Immature natural killer cell (primary cell): ENCODE measurements around the gene EPS8. TPM values are rescaled to one million over a fixed set of nuclear protein-coding genes. Genes with fewer than 3 reads are reported as not detected.
"Not testable (repeated sequence)": the region's sequence is repeated elsewhere in the genome, so short reads cannot be mapped to it uniquely, and the experiment has no call there.

Experiments used
- DNase-seq, 3 donors: peaks; one replicate each; pipeline ENCODE4 v3.0.0; 2022; ENCODE audit warnings: mixed read lengths in 1 of 3
- H3K27ac Mint-ChIP-seq, 6 donors: one replicate each; pipeline ENCODE4 v1.8.0; 2020; ENCODE audit warnings: mixed read lengths in 6 of 6, mild to moderate bottlenecking in 5 of 6, inconsistent platforms in 4 of 6, moderate library complexity in 3 of 6
- H3K27me3 Mint-ChIP-seq, 3 donors: one replicate each; pipeline ENCODE4 v1.8.0; 2020 to 2021; ENCODE audit warnings: low read depth in 3 of 3, mild to moderate bottlenecking in 3 of 3, mixed read lengths in 3 of 3, moderate library complexity in 3 of 3, inconsistent platforms in 1 of 3
- H3K36me3 Mint-ChIP-seq, 3 donors: one replicate each; pipeline ENCODE4 v1.8.0; 2020; ENCODE audit warnings: mixed read lengths in 3 of 3, inconsistent platforms in 2 of 3, mild to moderate bottlenecking in 2 of 3
- H3K4me1 Mint-ChIP-seq, 2 donors: one replicate each; pipeline ENCODE4 v1.8.0; 2020; ENCODE audit warnings: inconsistent platforms in 2 of 2, mild to moderate bottlenecking in 2 of 2, mixed read lengths in 2 of 2, moderate library complexity in 1 of 2
- H3K4me3 Mint-ChIP-seq, 5 donors: one replicate each; pipeline ENCODE4 v1.8.0; 2020; ENCODE audit warnings: mild to moderate bottlenecking in 5 of 5, mixed read lengths in 5 of 5, inconsistent platforms in 3 of 5, moderate library complexity in 3 of 5
- H3K9me3 Mint-ChIP-seq, 6 donors: one replicate each; pipeline ENCODE4 v1.8.0; 2020; ENCODE audit warnings: mild to moderate bottlenecking in 6 of 6, mixed read lengths in 6 of 6, inconsistent platforms in 4 of 6, moderate library complexity in 3 of 6
- polyA plus RNA-seq, 3 donors: library from polyadenylated mRNA; unstranded; fragments of 300-500 nt; fragmentation: Illumina TruSeq; gene quantifications; one replicate each; pipeline ENCODE4 v1.2.3, GENCODE V29; 2021

EPS8 gene
- polyA plus RNA-seq, 3 donors from 2014 or later = 0.24 to 2.8 (median 2.0) TPM

DNA sequence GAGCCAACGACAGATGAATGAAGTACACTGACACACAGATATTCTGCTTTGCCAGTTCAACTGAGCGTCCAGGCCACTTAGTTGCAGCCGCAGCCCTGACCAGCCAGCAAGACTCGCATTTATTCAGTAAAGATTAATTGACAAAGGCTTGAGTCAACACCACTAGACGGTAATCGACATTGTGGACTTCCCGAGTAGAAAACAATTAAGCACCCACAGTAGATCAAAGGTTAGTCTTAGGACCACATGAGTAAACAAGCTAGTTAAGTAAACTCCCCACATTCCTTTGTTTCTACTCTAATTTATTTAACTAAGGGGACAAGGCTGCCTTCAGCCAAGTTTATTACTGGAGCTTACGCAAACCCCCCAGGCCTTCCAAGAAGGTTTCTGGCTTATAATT is 172.7 kb downstream of the EPS8 start:
- peaks cover 3 to 10% (median 6%) of the 10 kb centered on the region in 3 donors for H3K27me3 Mint-ChIP-seq
- not testable (repeated sequence) for DNase-seq, H3K4me1 Mint-ChIP-seq, H3K9me3 Mint-ChIP-seq, H3K4me3 Mint-ChIP-seq, H3K36me3 Mint-ChIP-seq, H3K27ac Mint-ChIP-seq

DNA sequence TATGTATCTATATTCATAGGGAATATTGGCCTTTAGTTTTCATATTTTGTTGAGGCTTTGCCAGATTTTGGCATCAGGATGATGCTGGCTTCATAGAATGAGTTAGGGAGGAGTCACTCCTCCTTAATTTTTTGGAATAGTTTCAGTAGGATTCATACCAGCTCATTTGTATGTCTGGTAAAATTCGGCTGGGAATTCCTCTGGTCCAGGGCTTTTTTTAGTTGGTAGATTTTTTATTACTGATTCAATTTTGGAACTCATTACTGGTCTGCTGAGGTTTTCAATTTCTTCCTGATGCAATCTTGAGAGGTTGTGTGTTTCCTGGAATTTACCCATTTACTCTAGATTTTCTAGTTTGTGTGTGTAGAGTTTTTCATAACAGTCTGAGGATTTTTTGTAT is 175.2 kb downstream of the EPS8 start:
- no peak overlapping the region for H3K4me3 Mint-ChIP-seq
- no peak for DNase-seq
- no peaks in the 10 kb centered on the region for H3K36me3 Mint-ChIP-seq
- H3K9me3 Mint-ChIP-seq = peaks cover 0 to 4% (median 1%) of the 10 kb centered on the region in 6 donors
- no peaks in the 10 kb centered on the region for H3K4me1 Mint-ChIP-seq
- H3K27me3 Mint-ChIP-seq = peaks cover 3 to 14% (median 7%) of the 10 kb centered on the region in 3 donors
- H3K27ac Mint-ChIP-seq = no peak overlapping the region

DNA sequence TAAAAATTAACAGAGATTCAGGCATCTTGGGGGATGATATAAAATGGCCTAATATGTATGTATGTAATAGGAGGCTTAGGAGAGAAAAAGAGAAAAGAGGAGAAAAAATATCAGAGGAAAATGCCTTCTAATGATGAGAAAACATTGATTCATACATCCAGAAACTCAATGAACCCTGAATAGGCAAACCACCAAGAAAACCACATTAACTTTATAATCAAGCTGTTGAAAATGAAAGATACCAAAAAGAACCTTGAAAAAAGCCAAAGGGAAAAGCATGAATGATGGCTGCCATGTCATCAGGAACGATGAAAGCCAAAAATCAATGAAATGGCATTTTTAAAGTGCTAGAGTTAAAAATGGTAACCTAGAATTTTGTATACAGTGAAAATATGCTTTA is 180.2 kb downstream of the EPS8 start:
- H3K4me1 Mint-ChIP-seq = no peaks in the 10 kb centered on the region

DNA sequence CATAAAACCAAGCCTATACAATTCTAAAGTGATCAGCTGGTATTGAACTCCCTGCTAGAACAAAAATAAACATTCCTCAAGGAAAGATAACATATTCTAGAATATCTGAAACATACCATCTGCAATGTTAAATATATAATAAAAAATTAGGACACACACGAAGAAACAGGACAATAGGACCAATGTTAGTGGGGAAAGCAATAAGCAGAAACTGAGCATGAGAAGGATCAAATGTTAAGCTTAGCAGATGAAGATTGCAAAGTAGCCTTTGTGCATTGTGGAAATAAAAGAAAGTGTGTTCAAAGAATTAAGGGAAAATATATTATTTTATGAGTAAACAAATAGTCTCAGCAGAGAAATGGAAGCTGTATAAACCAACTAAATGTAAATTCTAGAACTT is 180.8 kb downstream of the EPS8 start:
- Mint-ChIP-seq H3K27ac (no peak overlapping the region), H3K36me3 (no peaks in the 10 kb centered on the region), H3K4me1 (no peaks in the 10 kb centered on the region), H3K9me3 (peaks cover 0 to 3% (median 0%) of the 10 kb centered on the region in 6 donors), H3K4me3 (no peak overlapping the region), H3K27me3 (peaks cover 1 to 6% (median 4%) of the 10 kb centered on the region in 3 donors)
- DNase-seq = no peak

More for the DNA sequence above, 180.2 kb downstream of the EPS8 start:
- Mint-ChIP-seq H3K27me3 (peaks cover 1 to 7% (median 4%) of the 10 kb centered on the region in 3 donors), H3K27ac (no peak overlapping the region), H3K9me3 (peaks cover 0 to 3% (median 0%) of the 10 kb centered on the region in 6 donors), H3K4me3 (no peak overlapping the region), H3K36me3 (no peaks in the 10 kb centered on the region)
- no peak for DNase-seq

DNA sequence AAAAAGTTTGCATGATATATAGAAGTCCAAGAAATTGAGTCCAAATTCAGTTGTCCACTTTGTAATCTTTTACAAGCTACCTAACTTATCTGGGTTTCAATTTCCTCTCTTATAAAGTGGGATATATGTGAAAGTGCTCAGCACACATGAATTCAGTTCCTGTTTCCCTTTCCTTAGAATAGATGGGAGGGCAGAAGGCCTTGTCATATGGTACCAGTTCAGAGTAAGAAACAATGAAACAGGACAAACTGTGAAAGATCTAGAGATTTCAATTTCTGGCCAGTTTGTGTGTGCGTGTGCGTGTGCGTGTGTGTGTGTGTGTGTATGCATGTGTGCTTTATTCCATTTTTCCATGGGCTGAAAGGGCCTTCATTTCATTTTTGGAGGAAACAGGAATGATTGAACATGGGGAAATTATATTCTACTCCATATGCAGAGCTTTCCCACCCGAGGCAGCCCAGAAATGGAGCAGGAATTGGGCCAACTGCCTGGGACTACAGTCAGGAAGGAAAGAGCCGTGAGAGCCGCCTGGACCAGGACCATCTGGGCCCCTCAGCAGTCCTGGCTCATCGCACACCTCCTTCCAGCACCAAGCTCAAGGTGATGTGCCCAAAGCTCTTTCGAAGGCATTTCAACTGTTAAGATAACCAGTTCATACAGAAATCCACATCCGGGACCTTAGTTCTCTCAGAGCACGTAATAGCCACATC is 183.2 kb downstream of the EPS8 start:
- Mint-ChIP-seq H3K27ac (no peak overlapping the region), H3K27me3 (peaks cover 0 to 6% (median 1%) of the 10 kb centered on the region in 3 donors), H3K36me3 (no peaks in the 10 kb centered on the region), H3K4me1 (no peaks in the 10 kb centered on the region), H3K4me3 (no peak overlapping the region), H3K9me3 (no peaks in the 10 kb centered on the region)
- no peak for DNase-seq

DNA sequence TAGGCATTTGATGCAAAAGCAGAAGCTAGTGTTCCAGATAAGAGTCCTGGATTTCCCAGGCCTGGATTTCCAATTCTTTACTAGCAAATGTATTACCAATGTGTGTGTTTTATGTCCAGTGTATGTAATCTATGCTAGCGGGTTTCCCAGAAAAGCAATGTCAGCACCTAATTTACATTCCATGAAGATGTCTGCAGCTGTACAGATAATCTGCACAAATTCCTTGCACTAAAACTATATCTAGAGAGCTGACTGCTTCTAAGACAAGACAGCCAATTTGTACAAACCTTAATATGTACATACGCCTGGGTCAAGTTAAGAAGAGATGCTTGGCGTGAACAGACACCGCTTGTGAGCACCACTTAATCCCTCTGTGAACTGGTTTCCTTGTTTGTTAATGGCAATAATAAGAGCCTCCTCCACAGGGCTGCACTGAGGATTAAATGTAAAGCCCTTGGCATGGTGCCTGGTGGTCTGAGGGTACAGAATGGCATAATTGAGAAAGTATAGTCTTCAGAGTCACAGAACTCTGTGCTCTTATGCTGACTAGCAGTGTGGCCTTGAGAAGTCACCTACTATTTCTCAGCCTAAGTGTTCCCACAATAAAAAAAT is 185.6 kb downstream of the EPS8 start:
- H3K27me3 Mint-ChIP-seq = peaks cover 0 to 5% (median 0%) of the 10 kb centered on the region in 3 donors
- no peaks in the 10 kb centered on the region for H3K9me3 Mint-ChIP-seq
- DNase-seq = no peak
- H3K4me1 Mint-ChIP-seq = no peaks in the 10 kb centered on the region
- H3K36me3 Mint-ChIP-seq = no peaks in the 10 kb centered on the region
- no peak overlapping the region for H3K4me3 Mint-ChIP-seq
- no peak overlapping the region for H3K27ac Mint-ChIP-seq

DNA sequence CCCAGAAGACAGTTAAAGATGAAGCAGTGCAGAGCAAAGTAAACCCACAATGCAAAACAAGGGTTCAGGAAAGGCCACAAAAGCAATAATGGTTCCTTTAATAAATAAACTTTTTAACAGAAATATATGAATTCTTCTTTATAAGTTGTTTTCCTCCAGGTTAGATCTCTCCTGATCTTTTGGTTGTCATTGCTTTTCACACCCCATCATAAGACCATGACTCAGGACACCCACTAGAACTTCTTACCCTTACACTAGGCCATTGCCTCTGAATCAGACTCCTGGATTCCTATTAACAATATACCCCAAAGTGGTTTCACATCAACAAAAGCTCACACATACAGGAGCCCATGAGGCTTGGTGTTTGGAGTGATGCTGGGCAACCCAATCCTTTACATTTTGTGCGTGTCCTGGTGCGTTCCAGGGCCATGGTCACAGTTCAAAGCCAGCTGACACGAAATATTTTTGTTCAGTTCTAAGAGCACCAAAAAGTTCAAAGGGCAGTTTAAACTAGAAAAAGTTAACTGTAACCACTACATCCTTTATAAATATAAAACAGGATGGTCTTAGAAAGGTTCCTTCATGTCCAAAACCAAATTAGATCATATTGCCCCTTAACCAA is 187.0 kb downstream of the EPS8 start:
- Mint-ChIP-seq H3K4me3 (no peak overlapping the region), H3K27ac (no peak overlapping the region), H3K36me3 (no peaks in the 10 kb centered on the region), H3K9me3 (no peaks in the 10 kb centered on the region), H3K27me3 (peaks cover 0 to 5% (median 3%) of the 10 kb centered on the region in 3 donors), H3K4me1 (no peaks in the 10 kb centered on the region)
- no peak for DNase-seq

DNA sequence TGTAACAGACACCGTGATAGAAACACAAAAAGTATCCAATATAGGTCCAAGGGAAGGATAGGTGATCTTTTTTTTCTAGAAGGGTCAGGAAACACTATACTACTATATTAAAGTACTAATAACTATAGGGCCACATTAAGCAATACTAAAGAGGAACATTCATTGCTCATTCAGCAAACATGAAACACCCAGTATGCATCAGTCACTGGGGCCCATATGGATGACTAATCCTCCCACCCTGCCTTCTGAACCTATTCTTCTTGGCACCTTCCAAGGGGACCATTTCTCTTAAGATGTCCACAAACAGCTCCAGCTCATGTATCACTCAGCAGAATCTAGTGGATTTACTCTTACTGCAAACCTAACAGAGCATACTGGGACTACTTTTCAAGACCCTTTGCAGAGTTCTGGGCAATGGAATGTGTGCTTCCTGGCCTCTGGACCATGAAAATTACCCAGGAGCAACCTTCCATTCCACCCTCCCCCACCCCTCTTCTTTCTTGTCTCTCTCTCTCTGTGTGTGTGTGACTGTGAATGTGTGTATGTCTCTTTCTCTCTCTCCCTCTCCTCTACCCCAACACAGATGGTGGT is 187.9 kb downstream of the EPS8 start:
- DNase-seq = no peak
- H3K36me3 Mint-ChIP-seq = no peaks in the 10 kb centered on the region
- peaks cover 0 to 5% (median 3%) of the 10 kb centered on the region in 3 donors for H3K27me3 Mint-ChIP-seq
- no peaks in the 10 kb centered on the region for H3K4me1 Mint-ChIP-seq
- no peaks in the 10 kb centered on the region for H3K9me3 Mint-ChIP-seq
- no peak overlapping the region for H3K27ac Mint-ChIP-seq
- no peak overlapping the region for H3K4me3 Mint-ChIP-seq

DNA sequence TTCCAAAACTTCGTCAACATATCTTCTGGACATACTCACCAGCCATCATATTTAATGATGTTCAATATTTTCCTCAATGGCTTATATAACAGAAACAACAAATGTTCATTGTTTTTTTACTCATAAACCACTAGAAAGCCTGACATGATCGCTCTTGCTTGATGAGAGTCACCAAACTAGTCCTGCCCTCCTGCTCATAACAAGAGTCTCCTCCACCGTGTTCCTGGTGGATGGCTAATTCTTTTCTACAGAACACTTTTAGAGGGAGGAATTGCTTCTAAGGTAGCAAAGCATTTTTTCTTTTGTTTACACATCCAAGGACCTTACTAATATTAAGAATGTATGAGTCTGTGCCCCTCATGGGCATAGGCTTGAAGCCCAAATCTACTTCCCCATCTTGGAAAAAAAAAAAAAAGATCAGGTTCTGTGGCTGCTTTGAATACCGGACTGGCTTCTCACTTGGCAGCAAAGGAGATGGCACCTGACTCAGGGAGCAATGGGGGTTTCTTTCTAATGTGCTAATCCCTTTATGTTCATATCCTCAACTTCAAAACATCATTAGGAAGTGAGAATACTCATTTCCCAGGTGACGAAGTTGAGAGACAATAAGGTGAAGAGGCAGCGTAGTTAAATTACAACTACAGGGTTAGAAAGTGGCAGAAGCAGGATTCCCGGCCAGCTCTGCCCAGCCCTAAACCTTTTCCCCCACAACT is 188.8 kb downstream of the EPS8 start:
- H3K4me3 Mint-ChIP-seq = no peak overlapping the region
- H3K27me3 Mint-ChIP-seq = peaks cover 2 to 5% (median 3%) of the 10 kb centered on the region in 3 donors
- no peaks in the 10 kb centered on the region for H3K9me3 Mint-ChIP-seq
- no peaks in the 10 kb centered on the region for H3K4me1 Mint-ChIP-seq
- H3K36me3 Mint-ChIP-seq = no peaks in the 10 kb centered on the region
- H3K27ac Mint-ChIP-seq = no peak overlapping the region
- DNase-seq = no peak

DNA sequence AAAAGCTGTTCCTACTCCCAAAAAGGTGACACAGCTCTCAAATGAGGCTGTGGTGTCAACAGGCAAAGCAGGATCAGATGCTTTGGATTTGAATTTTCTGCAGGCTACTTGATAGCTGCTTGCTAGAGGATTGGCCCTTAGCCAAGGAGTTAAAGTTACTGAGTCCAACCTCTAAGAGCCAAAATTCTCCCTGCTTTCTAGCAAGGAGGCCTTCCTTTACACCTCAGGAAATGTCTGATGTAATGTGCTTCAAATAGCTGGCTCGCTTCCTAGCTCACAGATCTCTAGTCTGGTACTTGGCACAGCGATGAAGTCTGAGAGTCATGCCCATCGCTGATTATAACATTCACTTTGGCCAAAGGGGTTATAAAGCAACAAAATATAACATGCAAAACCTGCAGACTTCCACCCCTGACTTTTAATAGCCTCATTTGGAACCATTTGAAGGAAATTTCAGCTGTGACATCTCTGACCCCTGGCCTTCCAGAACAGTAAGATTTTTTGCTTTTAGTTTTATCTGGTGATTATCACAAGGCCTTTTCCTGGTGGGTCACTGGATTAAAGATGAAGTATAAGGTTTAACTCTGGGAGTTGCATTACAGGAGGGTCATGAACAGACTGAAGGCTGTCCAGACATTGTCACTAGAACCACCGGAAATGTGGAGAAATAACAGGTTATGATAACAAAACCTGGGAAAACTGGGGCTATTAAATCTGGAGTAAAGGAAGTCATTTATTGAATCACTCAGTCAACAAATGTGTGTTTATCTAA is 189.7 kb downstream of the EPS8 start:
- DNase-seq = no peak
- Mint-ChIP-seq H3K36me3 (no peaks in the 10 kb centered on the region), H3K9me3 (no peaks in the 10 kb centered on the region), H3K4me1 (no peaks in the 10 kb centered on the region), H3K27ac (no peak overlapping the region), H3K27me3 (peaks cover 3 to 5% (median 3%) of the 10 kb centered on the region in 3 donors), H3K4me3 (no peak overlapping the region)

DNA sequence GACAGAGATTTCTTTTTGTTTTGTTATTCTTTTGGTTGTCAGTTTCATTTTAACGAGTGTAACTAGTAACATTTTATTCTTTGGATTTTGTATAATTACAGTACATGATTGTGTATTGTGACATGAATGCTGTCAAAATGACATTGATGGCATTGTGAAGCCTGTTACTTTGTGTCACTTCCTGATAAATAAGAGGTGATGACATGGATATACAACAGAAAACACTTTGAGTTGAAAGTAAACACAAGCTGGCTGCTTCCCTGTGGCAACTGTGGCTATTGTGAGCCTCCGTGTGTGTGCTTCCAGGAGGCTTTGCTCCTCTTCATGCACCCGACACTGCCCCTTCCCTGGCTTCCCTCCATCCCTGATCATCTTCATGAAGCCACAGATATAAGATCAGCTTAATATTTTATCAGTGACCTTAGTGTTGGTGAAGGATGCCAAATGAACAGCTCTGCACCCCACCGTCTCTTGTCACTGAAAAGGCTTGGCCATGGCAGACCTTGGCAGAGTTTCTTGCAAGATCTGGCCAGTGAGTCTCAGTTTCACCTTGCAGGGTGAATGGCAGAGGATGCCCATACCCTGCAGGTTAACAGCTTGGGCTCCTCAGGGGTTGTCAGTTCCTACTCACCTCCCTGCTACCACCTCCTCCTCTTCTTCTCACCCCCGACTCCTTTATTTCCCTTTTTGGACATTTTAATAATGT is 191.9 kb downstream of the EPS8 start:
- Mint-ChIP-seq H3K27ac (no peak overlapping the region), H3K4me3 (no peak overlapping the region), H3K27me3 (peaks cover 3 to 8% (median 3%) of the 10 kb centered on the region in 3 donors), H3K36me3 (no peaks in the 10 kb centered on the region), H3K9me3 (no peaks in the 10 kb centered on the region), H3K4me1 (no peaks in the 10 kb centered on the region)
- DNase-seq = no peak

DNA sequence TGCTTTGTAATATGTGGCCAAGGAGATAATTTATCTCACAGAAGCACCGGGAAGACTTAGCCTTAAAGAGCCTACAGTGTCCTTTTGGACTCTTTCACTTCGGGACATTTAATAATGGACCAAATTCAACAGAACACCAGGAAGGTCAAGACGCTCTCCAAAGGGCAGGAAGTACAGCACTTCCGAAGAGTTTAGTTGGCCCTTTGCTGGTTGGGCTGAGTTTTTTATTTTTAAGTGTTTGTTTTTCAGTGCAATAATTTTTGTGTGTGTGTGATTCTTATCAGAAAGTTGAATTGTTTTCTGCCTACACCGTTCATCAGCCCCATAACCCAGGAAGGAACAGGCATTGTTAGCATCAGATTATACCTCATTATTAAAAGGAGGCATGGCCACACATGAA is 193.0 kb downstream of the EPS8 start:
- Mint-ChIP-seq H3K9me3 (no peaks in the 10 kb centered on the region), H3K27me3 (peaks cover 3 to 11% (median 3%) of the 10 kb centered on the region in 3 donors), H3K27ac (no peak overlapping the region), H3K36me3 (no peaks in the 10 kb centered on the region), H3K4me1 (no peaks in the 10 kb centered on the region), H3K4me3 (no peak overlapping the region)
- DNase-seq = no peak

DNA sequence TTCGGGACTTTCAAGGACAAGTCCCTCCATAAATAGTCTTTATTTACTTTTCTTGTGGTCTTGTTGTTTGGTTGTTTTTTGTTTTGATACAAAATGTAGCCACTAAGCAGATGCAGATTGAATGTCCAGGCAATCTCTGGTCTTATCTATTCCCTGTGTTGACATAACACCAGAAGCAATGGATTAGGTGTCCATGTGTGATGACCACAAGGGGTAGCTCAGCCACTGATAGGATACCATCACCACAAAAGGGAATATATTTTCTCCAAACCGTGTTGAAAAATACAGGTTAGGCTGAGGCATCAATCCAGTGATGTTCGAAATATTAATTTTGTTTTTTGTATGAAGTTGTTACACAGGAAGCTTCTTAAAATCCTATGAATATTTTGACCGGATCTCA is 196.3 kb downstream of the EPS8 start:
- no peak overlapping the region for H3K27ac Mint-ChIP-seq
- no peaks in the 10 kb centered on the region for H3K36me3 Mint-ChIP-seq
- H3K4me3 Mint-ChIP-seq = no peak overlapping the region

More for the DNA sequence above, 196.3 kb downstream of the EPS8 start:
- peaks cover 7 to 16% (median 8%) of the 10 kb centered on the region in 3 donors for H3K27me3 Mint-ChIP-seq
- no peak for DNase-seq
- peaks cover 8 to 12% of the 10 kb centered on the region in 2 donors for H3K4me1 Mint-ChIP-seq
- no peaks in the 10 kb centered on the region for H3K9me3 Mint-ChIP-seq
